Placental epithelial cell (primary cell): ENCODE data around the gene SYNJ2BP. TPM values are rescaled to one million over a fixed set of nuclear protein-coding genes. Genes with fewer than 3 reads are reported as not detected.

Experiments
- total RNA-seq: library from RNA; depleted of rRNA; stranded (reverse); fragments of >200 nt; gene quantifications from 2 replicates; pipeline ENCODE4 v1.2.3, GENCODE V29; 2012

Gene SYNJ2BP
- 13.0 and 17.2 TPM in 2 replicates for total RNA-seq

GRCh38 chr14:70416725-70417349 lies at the start of gene SYNJ2BP:
Gene SYNJ2BP, minus strand, starts transcription at chr14:70417090. Its CDS starts 127 bp downstream, at chr14:70416963.

GRCh38 chr14:70451874-70452273 lies 35.0 kb upstream of the SYNJ2BP start, which contains the start of gene ADAM21:
Gene ADAM21, plus strand, starts transcription at chr14:70452174. Its CDS starts 5,326 bp downstream, at chr14:70457500.

Other genes with a start within 250 kb of the SYNJ2BP start
- gene SLC8A3, start 228.1 kb downstream of the SYNJ2BP start, total RNA-seq = not detected in 2 replicates
- gene COX16, start 57.4 kb downstream of the SYNJ2BP start, total RNA-seq = 27.1 and 27.5 TPM in 2 replicates
- gene ADAM21, start 35.1 kb upstream of the SYNJ2BP start, total RNA-seq = under 0.01 and 0.43 TPM in 2 replicates
- 1.5 and 3.9 TPM in 2 replicates for gene ADAM20, start 117.9 kb upstream of the SYNJ2BP start, total RNA-seq
- gene MED6, start 183.6 kb upstream of the SYNJ2BP start, total RNA-seq = 36.8 and 38.1 TPM in 2 replicates
- gene TTC9, start 224.8 kb upstream of the SYNJ2BP start, total RNA-seq = 0.39 and 1.5 TPM in 2 replicates